ENCODE data around the gene MAML3.

The MAML3 gene

GRCh38 chr4:140170299-140170698, 16.3 kb upstream of the MAML3 start:
- DNase-seq (ENCODE audit: low spot score in 2 of 2): no peak
- H3K27me3 ChIP-seq (ENCODE audit: low read depth): 0 out of 2 replicates have a peak, but pooled peaks cover 2% of the 10 kb centered on the region
- in situ Hi-C loops (cut with MboI; ENCODE audit: low sequenced_read_pairs): no loop called here

GRCh38 chr4:140168936-140169335, 15.0 kb upstream of the MAML3 start:
- in situ Hi-C loops (cut with MboI; ENCODE audit: low sequenced_read_pairs): no loop called here
- no peaks in the 10 kb centered on the region for H3K9me3 ChIP-seq
- no peak overlapping the region for H3K4me3 ChIP-seq

More at GRCh38 chr4:140170299-140170698, 16.3 kb upstream of the MAML3 start:
- Histone ChIP-seq H3K36me3 (replicated peaks) (no peaks in the 10 kb centered on the region), H3K4me1 (no peaks in the 10 kb centered on the region), H3K4me3 (no peak overlapping the region), H3K9me3 (no peaks in the 10 kb centered on the region)

GRCh38 chr4:140168474-140168873, 14.5 kb upstream of the MAML3 start:
- no peaks in the 10 kb centered on the region for H3K9me3 ChIP-seq
- no peaks in the 10 kb centered on the region for H3K36me3 ChIP-seq (replicated peaks)
- DNase-seq (ENCODE audit: low spot score in 2 of 2): no peak
- in situ Hi-C loops (cut with MboI; ENCODE audit: low sequenced_read_pairs): no loop called here
- H3K4me1 ChIP-seq: no peaks in the 10 kb centered on the region
- 0 out of 2 replicates have a peak, but pooled peaks cover 2% of the 10 kb centered on the region for H3K27me3 ChIP-seq (ENCODE audit: low read depth)
- H3K4me3 ChIP-seq: no peak overlapping the region

More at GRCh38 chr4:140168936-140169335, 15.0 kb upstream of the MAML3 start:
- Histone ChIP-seq H3K4me1 (no peaks in the 10 kb centered on the region), H3K36me3 (replicated peaks) (no peaks in the 10 kb centered on the region), H3K27me3 (ENCODE audit: low read depth) (0 out of 2 replicates have a peak, but pooled peaks cover 2% of the 10 kb centered on the region)
- DNase-seq (ENCODE audit: low spot score in 2 of 2): no peak

- in situ Hi-C loops (cut with MboI; ENCODE audit: low sequenced_read_pairs): no loop called here
- no peaks in the 10 kb centered on the region for H3K27me3 ChIP-seq (ENCODE audit: low read depth)
- no peak overlapping the region for H3K4me3 ChIP-seq
- H3K9me3 ChIP-seq: no peaks in the 10 kb centered on the region
- peaks cover 15% of the 10 kb centered on the region for H3K4me1 ChIP-seq
- no peak for DNase-seq (ENCODE audit: low spot score in 2 of 2)
- no peaks in the 10 kb centered on the region for H3K36me3 ChIP-seq (replicated peaks)
Measured at GRCh38 chr4:140163029-140163810, 9.2 kb upstream of the MAML3 start.

DNA sequence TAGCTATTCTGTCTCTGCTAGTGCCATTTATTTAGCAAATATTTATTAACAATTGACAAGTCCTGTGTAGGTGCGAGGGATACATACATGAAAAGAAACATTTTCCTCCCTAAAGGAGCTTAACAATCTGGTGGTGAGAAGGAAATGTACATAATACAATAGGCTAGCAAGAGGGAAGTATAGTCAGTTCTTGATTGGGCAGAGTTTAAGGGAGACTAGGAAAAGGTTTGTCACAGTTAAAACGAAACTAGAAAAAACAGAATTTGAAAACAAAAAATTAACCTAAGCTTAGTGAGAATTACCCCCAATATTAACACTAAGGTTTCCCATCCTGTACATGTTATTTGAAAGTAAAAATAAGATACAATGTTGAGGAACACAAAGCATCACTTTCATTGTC, 8.6 kb upstream of the MAML3 start:
- in situ Hi-C loops (cut with MboI; ENCODE audit: low sequenced_read_pairs): no loop called here

GRCh38 chr4:140158365-140159030, 4.5 kb upstream of the MAML3 start:
- H3K4me3 ChIP-seq: no peak overlapping the region
- peaks cover 20% of the 10 kb centered on the region for H3K4me1 ChIP-seq
- no peaks in the 10 kb centered on the region for H3K36me3 ChIP-seq (replicated peaks)
- no peaks in the 10 kb centered on the region for H3K27me3 ChIP-seq (ENCODE audit: low read depth)
- no peaks in the 10 kb centered on the region for H3K9me3 ChIP-seq
- in situ Hi-C loops (cut with MboI; ENCODE audit: low sequenced_read_pairs): loop anchor here (10.0 kb wide), 3 partner anchors 114 to 166 kb away; no protein-coding TSS in a partner anchor
- DNase-seq (ENCODE audit: low spot score in 2 of 2): no peak

More for the DNA sequence above, 8.6 kb upstream of the MAML3 start:
- Histone ChIP-seq H3K4me3 (no peak overlapping the region), H3K36me3 (replicated peaks) (no peaks in the 10 kb centered on the region), H3K27me3 (ENCODE audit: low read depth) (no peaks in the 10 kb centered on the region), H3K4me1 (peaks cover 20% of the 10 kb centered on the region), H3K9me3 (no peaks in the 10 kb centered on the region)
- no peak for DNase-seq (ENCODE audit: low spot score in 2 of 2)

- no peaks in the 10 kb centered on the region for H3K36me3 ChIP-seq (replicated peaks)
- no peak overlapping the region for H3K4me3 ChIP-seq
- in situ Hi-C loops (cut with MboI; ENCODE audit: low sequenced_read_pairs): loop anchor here (10.0 kb wide), 3 partner anchors 113 to 167 kb away; no protein-coding TSS in a partner anchor
- no peaks in the 10 kb centered on the region for H3K9me3 ChIP-seq
- DNase-seq (ENCODE audit: low spot score in 2 of 2): no peak
- H3K27me3 ChIP-seq (ENCODE audit: low read depth): no peaks in the 10 kb centered on the region
- H3K4me1 ChIP-seq: peaks cover 11% of the 10 kb centered on the region; the same call in 1 of the 2 replicates
Measured at GRCh38 chr4:140157341-140157740, 3.4 kb upstream of the MAML3 start.

GRCh38 chr4:140156529-140157171, 2.7 kb upstream of the MAML3 start:
- no peaks in the 10 kb centered on the region for H3K36me3 ChIP-seq (replicated peaks)
- in situ Hi-C loops (cut with MboI; ENCODE audit: low sequenced_read_pairs): loop anchor here (10.0 kb wide), 3 partner anchors 112 to 168 kb away; no protein-coding TSS in a partner anchor
- H3K4me1 ChIP-seq: peaks cover 11% of the 10 kb centered on the region; the same call in 1 of the 2 replicates
- DNase-seq (ENCODE audit: low spot score in 2 of 2): no peak
- H3K27me3 ChIP-seq (ENCODE audit: low read depth): no peaks in the 10 kb centered on the region
- no peaks in the 10 kb centered on the region for H3K9me3 ChIP-seq
- H3K4me3 ChIP-seq: no peak overlapping the region

DNA sequence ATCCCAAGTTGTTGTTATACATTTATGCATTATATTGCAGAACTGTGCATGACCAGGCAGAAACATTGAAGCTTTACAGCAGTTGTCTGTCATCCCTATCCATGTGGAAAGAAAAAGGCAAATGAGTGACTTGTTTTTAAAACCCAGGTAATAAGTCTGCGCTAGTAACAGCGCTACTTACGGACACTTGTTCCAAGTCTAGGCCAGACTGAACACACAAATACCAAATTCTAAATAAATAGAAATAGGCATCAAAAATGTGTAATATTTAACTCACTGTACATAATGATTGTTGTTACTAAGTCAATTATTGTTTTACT, 548 bp upstream of the MAML3 start:
- peak overlapping the region; percentile 53 for H3K4me3 ChIP-seq
- no peak for DNase-seq (ENCODE audit: low spot score in 2 of 2)
- peaks cover 11% of the 10 kb centered on the region; the same call in 1 of the 2 replicates for H3K4me1 ChIP-seq
- in situ Hi-C loops (cut with MboI; ENCODE audit: low sequenced_read_pairs): loop anchor here (5.0 to 10.0 kb wide), 4 partner anchors 98 to 170 kb away; no protein-coding TSS in a partner anchor
- H3K36me3 ChIP-seq (replicated peaks): no peaks in the 10 kb centered on the region
- no peaks in the 10 kb centered on the region for H3K27me3 ChIP-seq (ENCODE audit: low read depth)
- H3K9me3 ChIP-seq: no peaks in the 10 kb centered on the region

GRCh38 chr4:140153419-140153717, 616 bp downstream of the MAML3 start:
- Histone ChIP-seq H3K27me3 (ENCODE audit: low read depth) (no peaks in the 10 kb centered on the region), H3K4me1 (peaks cover 6% of the 10 kb centered on the region; the same call in 1 of the 2 replicates), H3K9me3 (no peaks in the 10 kb centered on the region), H3K36me3 (replicated peaks) (no peaks in the 10 kb centered on the region), H3K4me3 (peak overlapping the region; percentile 53)
- no peak for DNase-seq (ENCODE audit: low spot score in 2 of 2)
- in situ Hi-C loops (cut with MboI; ENCODE audit: low sequenced_read_pairs): loop anchor here (5.0 to 10.0 kb wide), 4 partner anchors 99 to 171 kb away; no protein-coding TSS in a partner anchor

- DNase-seq (ENCODE audit: low spot score in 2 of 2): peak; percentile 21 to 69
- H3K4me3 ChIP-seq: peak overlapping the region; percentile 53
- in situ Hi-C loops (cut with MboI; ENCODE audit: low sequenced_read_pairs): loop anchor here (5.0 to 10.0 kb wide), 4 partner anchors 99 to 172 kb away; no protein-coding TSS in a partner anchor
- no peaks in the 10 kb centered on the region for H3K36me3 ChIP-seq (replicated peaks)
- no peaks in the 10 kb centered on the region for H3K27me3 ChIP-seq (ENCODE audit: low read depth)
- no peaks in the 10 kb centered on the region for H3K9me3 ChIP-seq
- H3K4me1 ChIP-seq: peaks cover 2% of the 10 kb centered on the region; the same call in 1 of the 2 replicates
Measured at GRCh38 chr4:140152751-140153418, 1.1 kb downstream of the MAML3 start.

DNA sequence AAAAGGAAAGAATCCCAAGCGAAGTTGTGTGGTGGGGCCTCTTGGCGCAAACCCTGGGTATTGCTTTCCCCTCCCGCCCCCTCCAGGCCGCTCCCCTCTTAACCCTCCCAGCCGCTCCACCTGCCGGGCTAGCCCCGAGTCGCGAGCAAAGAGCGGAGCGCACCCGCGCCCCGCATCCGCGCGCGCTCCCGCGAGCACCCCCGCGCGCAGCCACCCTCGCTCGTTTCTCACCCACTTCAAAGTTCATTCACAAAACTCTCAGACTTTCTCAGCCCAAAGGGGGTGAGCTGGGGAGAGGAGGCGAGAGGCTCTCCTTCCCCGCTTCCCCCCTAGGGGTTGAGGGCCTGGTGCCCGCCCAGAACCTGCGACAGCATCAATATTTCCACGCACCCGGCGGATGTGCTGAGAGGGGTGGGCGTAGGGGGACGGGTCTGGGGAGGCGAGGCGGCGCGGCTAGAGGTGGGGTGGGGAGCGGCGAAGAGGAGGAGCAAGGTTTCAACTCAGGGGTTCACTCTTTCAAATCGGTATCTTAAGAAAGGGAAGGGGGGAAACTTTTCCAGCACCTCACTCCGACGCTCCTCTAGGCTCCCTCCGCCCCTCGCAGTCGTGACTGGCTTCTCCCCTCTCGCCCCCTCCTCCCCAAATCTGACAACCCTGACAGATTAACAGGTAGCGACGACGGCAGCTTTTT, 1.8 kb downstream of the MAML3 start:
- in situ Hi-C loops (cut with MboI; ENCODE audit: low sequenced_read_pairs): loop anchor here (5.0 to 10.0 kb wide), 4 partner anchors 100 to 173 kb away; no protein-coding TSS in a partner anchor
- H3K36me3 ChIP-seq (replicated peaks): no peaks in the 10 kb centered on the region
- H3K4me1 ChIP-seq: no peaks in the 10 kb centered on the region
- peak in 1 of 2 experiments; percentile 51 for DNase-seq (ENCODE audit: low spot score in 2 of 2)
- peak overlapping the region; percentile 53 for H3K4me3 ChIP-seq
- H3K27me3 ChIP-seq (ENCODE audit: low read depth): no peaks in the 10 kb centered on the region
- no peaks in the 10 kb centered on the region for H3K9me3 ChIP-seq

DNA sequence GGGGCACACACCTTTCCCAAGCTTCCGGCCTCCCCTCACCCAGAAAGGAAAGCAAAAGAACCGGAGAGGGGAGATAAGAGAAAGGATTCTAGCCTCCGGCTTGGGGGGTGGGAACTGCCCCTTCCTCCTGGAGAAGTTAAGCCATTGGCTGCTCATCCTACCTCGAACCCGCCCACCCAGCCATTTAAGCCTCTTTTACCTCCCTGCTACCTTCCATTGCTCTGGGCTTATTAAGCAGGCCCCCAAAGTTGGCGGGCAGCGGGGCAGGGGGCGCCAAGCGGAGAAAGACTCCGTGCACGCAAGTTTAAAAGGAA, 2.3 kb downstream of the MAML3 start:
- peak overlapping the region; percentile 53 for H3K4me3 ChIP-seq
- no peaks in the 10 kb centered on the region for H3K9me3 ChIP-seq
- DNase-seq (ENCODE audit: low spot score in 2 of 2): peak; percentile 93 to 95
- in situ Hi-C loops (cut with MboI; ENCODE audit: low sequenced_read_pairs): loop anchor here (5.0 to 10.0 kb wide), 4 partner anchors 101 to 173 kb away; no protein-coding TSS in a partner anchor
- no peaks in the 10 kb centered on the region for H3K36me3 ChIP-seq (replicated peaks)
- no peaks in the 10 kb centered on the region for H3K4me1 ChIP-seq
- no peaks in the 10 kb centered on the region for H3K27me3 ChIP-seq (ENCODE audit: low read depth)
